Dedifferentiated amniotic fluid mesenchymal stem cell (primary cell): ENCODE data around the gene CRB2.

ENCODE experiments used
- DNase-seq: peaks from one replicate; pipeline ENCODE4 v3.0.0-alpha.2; 2016; ENCODE audit errors: extremely low spot score

CRB2 gene

GRCh38 chr9:123329329-123329955 lies 26.6 kb upstream of the CRB2 start:
- DNase-seq: no peak

GRCh38 chr9:123331346-123332060 lies 24.5 kb upstream of the CRB2 start:
- no peak for DNase-seq

- DNase-seq: peak; percentile 84
Measured at GRCh38 chr9:123333058-123333669, 22.8 kb upstream of the CRB2 start.

- DNase-seq: no peak
Measured at GRCh38 chr9:123334639-123335038, 21.4 kb upstream of the CRB2 start.

- peak; percentile 90 for DNase-seq
Measured at GRCh38 chr9:123335193-123335985, 20.6 kb upstream of the CRB2 start.

- no peak for DNase-seq
Measured at GRCh38 chr9:123335986-123336329, 20.0 kb upstream of the CRB2 start.

- no peak for DNase-seq
Measured at GRCh38 chr9:123336449-123336848, 19.5 kb upstream of the CRB2 start.

- DNase-seq: no peak
Measured at GRCh38 chr9:123336959-123337358, 19.0 kb upstream of the CRB2 start.

GRCh38 chr9:123337971-123338370 lies 18.0 kb upstream of the CRB2 start:
- DNase-seq: no peak

- DNase-seq: no peak
Measured at GRCh38 chr9:123338710-123339665, 17.0 kb upstream of the CRB2 start.

- DNase-seq: no peak
Measured at GRCh38 chr9:123339666-123340510, 16.1 kb upstream of the CRB2 start.

- no peak for DNase-seq
Measured at GRCh38 chr9:123341816-123342215, 14.2 kb upstream of the CRB2 start.

GRCh38 chr9:123342247-123342646 lies 13.8 kb upstream of the CRB2 start:
- DNase-seq: no peak

GRCh38 chr9:123343443-123344191 lies 12.4 kb upstream of the CRB2 start:
- no peak for DNase-seq

GRCh38 chr9:123344192-123344949 lies 11.6 kb upstream of the CRB2 start:
- DNase-seq: no peak

- no peak for DNase-seq
Measured at GRCh38 chr9:123345567-123345955, 10.4 kb upstream of the CRB2 start.

GRCh38 chr9:123346026-123346425 lies 10.0 kb upstream of the CRB2 start:
- DNase-seq: no peak

- DNase-seq: no peak
Measured at GRCh38 chr9:123346826-123347225, 9.2 kb upstream of the CRB2 start.
